H9 (cell line): ENCODE results near the gene CDH13. TPM values are rescaled to one million over a fixed set of nuclear protein-coding genes. Genes with fewer than 3 reads are reported as not detected.

Experiments used
- DNase-seq: peaks from one replicate; pipeline ENCODE4 v3.0.0-alpha.2; 2017
- H2AFZ ChIP-seq: one replicate; pipeline ENCODE4 v1.6.1; 2013; ENCODE audit warnings: mild to moderate bottlenecking, low read length, control low read depth, moderate library complexity
- H2AK5ac ChIP-seq: 2 replicates; pipeline ENCODE4 v1.6.1; 2013; ENCODE audit warnings: low read length, control low read depth, mixed read lengths; ENCODE audit not compliant: insufficient read length
- H2BK120ac ChIP-seq: one replicate; pipeline ENCODE4 v1.6.1; 2013; ENCODE audit warnings: low read depth, mild to moderate bottlenecking, low read length, control low read depth, inconsistent platforms; ENCODE audit not compliant: poor library complexity, severe bottlenecking
- H2BK12ac ChIP-seq: 2 replicates; pipeline ENCODE4 v1.6.1; 2013; ENCODE audit warnings: low read length, control low read depth, mixed read lengths, low read depth; ENCODE audit not compliant: insufficient read length
- H2BK15ac ChIP-seq: 2 replicates; pipeline ENCODE4 v1.6.1; 2013; ENCODE audit warnings: low read depth, low read length, control low read depth
- H2BK20ac ChIP-seq: one replicate; pipeline ENCODE4 v1.6.1; 2013; ENCODE audit warnings: low read depth, mild to moderate bottlenecking, low read length, control low read depth, inconsistent platforms; ENCODE audit not compliant: poor library complexity, severe bottlenecking
- H2BK5ac ChIP-seq: 2 replicates; pipeline ENCODE4 v1.6.1; 2013; ENCODE audit warnings: low read length, control low read depth, mixed read lengths; ENCODE audit not compliant: insufficient read length
- H3K14ac ChIP-seq: 2 replicates; pipeline ENCODE4 v1.6.1; 2013; ENCODE audit warnings: low read length, control low read depth; ENCODE audit not compliant: insufficient read depth
- H3K18ac ChIP-seq: 2 replicates; pipeline ENCODE4 v1.6.1; 2013; ENCODE audit warnings: low read depth, mild to moderate bottlenecking, mixed read lengths, low read length, control low read depth; ENCODE audit not compliant: insufficient read length
- H3K23ac ChIP-seq: 2 replicates; pipeline ENCODE4 v1.6.1; 2013; ENCODE audit warnings: low read length, control low read depth, mixed read lengths, low read depth; ENCODE audit not compliant: insufficient read length
- H3K23me2 ChIP-seq: 2 replicates; pipeline ENCODE4 v1.6.1; 2013; ENCODE audit warnings: low read depth, mild to moderate bottlenecking, mixed read lengths, low read length, control low read depth; ENCODE audit not compliant: insufficient read length, poor library complexity, severe bottlenecking
- H3K27ac ChIP-seq: 2 replicates; pipeline ENCODE4 v1.5.1; 2013; ENCODE audit warnings: low read length, control low read depth, mixed read lengths, low read depth; ENCODE audit not compliant: insufficient read length
- H3K27me3 ChIP-seq: 2 replicates; pipeline ENCODE4 v1.6.1; 2013; ENCODE audit warnings: low read length, control low read depth, inconsistent platforms; ENCODE audit not compliant: insufficient read depth
- H3K4ac ChIP-seq: 2 replicates; pipeline ENCODE4 v1.6.1; 2013; ENCODE audit warnings: low read depth, mild to moderate bottlenecking, control low read depth, inconsistent platforms, low read length, moderate library complexity
- H3K4me1 ChIP-seq: 2 replicates; pipeline ENCODE4 v1.6.1; 2013; ENCODE audit warnings: low read length, control low read depth, inconsistent platforms; ENCODE audit not compliant: insufficient read depth
- H3K4me2 ChIP-seq: 2 replicates; pipeline ENCODE4 v1.6.1; 2013; ENCODE audit warnings: low read length, control low read depth, mixed read lengths; ENCODE audit not compliant: insufficient read length, insufficient read depth
- H3K56ac ChIP-seq: 2 replicates; pipeline ENCODE4 v1.6.1; 2013; ENCODE audit warnings: low read depth, mild to moderate bottlenecking, mixed read lengths, low read length, control low read depth; ENCODE audit not compliant: insufficient read length
- H3K79me1 ChIP-seq: 2 replicates; pipeline ENCODE4 v1.6.1; 2013; ENCODE audit warnings: low read depth, mild to moderate bottlenecking, moderate library complexity, low read length, control low read depth, inconsistent platforms; ENCODE audit not compliant: insufficient read depth, poor library complexity, severe bottlenecking
- H3K79me2 ChIP-seq: 2 replicates; pipeline ENCODE4 v1.6.1; 2013; ENCODE audit warnings: low read length, control low read depth, inconsistent platforms; ENCODE audit not compliant: insufficient read depth
- H3K9ac ChIP-seq: 2 replicates; pipeline ENCODE4 v1.6.1; 2013; ENCODE audit warnings: low read length, control low read depth, mixed read lengths; ENCODE audit not compliant: insufficient read length; ENCODE audit errors: extremely low read depth
- H3K9me3 ChIP-seq: one replicate; pipeline ENCODE4 v1.6.1; 2013; ENCODE audit warnings: low read depth, low read length, inconsistent platforms; ENCODE audit not compliant: control insufficient read depth
- H3T11ph ChIP-seq: one replicate; pipeline ENCODE4 v1.6.1; 2013; ENCODE audit warnings: mild to moderate bottlenecking, low read length, control low read depth, inconsistent platforms
- H4K20me1 ChIP-seq: one replicate; pipeline ENCODE4 v1.6.1; 2013; ENCODE audit not compliant: control insufficient read depth, insufficient read length, insufficient read depth
- H4K5ac ChIP-seq: 2 replicates; pipeline ENCODE4 v1.6.1; 2013; ENCODE audit warnings: low read depth, mild to moderate bottlenecking, mixed read lengths, low read length, control low read depth; ENCODE audit not compliant: insufficient read length
- H4K8ac ChIP-seq: replicated peaks from 2 replicates; pipeline ENCODE4 v1.6.1; 2013; ENCODE audit warnings: low read length, control low read depth, mixed read lengths, low read depth; ENCODE audit not compliant: insufficient read length
- H4K91ac ChIP-seq: 2 replicates; pipeline ENCODE4 v1.6.1; 2013; ENCODE audit warnings: low read depth, mild to moderate bottlenecking, moderate library complexity, mixed read lengths, low read length, control low read depth; ENCODE audit not compliant: insufficient read length
- H3K27ac Mint-ChIP-seq, 3 experiments: 2 replicates in 2 of 3; 3 replicates in 1 of 3; pipeline ENCODE4 v1.8.0; 2020 to 2021; ENCODE audit warnings: mixed read lengths in 3 of 3, mild to moderate bottlenecking in 1 of 3, moderate library complexity in 1 of 3
- H3K27me3 Mint-ChIP-seq: 2 replicates; pipeline ENCODE4 v1.8.0; 2021; ENCODE audit warnings: low read depth, mild to moderate bottlenecking, moderate library complexity, mixed read lengths
- H3K36me3 Mint-ChIP-seq, 3 experiments: 2 replicates in 2 of 3; 3 replicates in 1 of 3; pipeline ENCODE4 v1.8.0; 2020 to 2021; ENCODE audit warnings: low read depth in 3 of 3, mixed read lengths in 3 of 3; ENCODE audit not compliant: insufficient read depth in 1 of 3
- H3K4me1 Mint-ChIP-seq, 2 experiments: 2 replicates each; pipeline ENCODE4 v1.8.0; 2020; ENCODE audit warnings: mixed read lengths in 2 of 2
- H3K4me3 Mint-ChIP-seq, 2 experiments: 2 replicates in 1 of 2; 3 replicates in 1 of 2; pipeline ENCODE4 v1.8.0; 2020 to 2021; ENCODE audit warnings: mild to moderate bottlenecking in 2 of 2, mixed read lengths in 2 of 2, moderate library complexity in 1 of 2
- H3K9me3 Mint-ChIP-seq, 2 experiments: 2 replicates in 1 of 2; 3 replicates in 1 of 2; pipeline ENCODE4 v1.8.0; 2020; ENCODE audit warnings: mild to moderate bottlenecking in 2 of 2, mixed read lengths in 2 of 2, moderate library complexity in 1 of 2
- CTCF ChIP-seq: fragments of 200-600 bp; sonication (generic); conservative IDR thresholded peaks from 3 replicates; pipeline ENCODE4 v1.8.0; 2021; ENCODE audit warnings: antibody characterized with exemption, mild to moderate bottlenecking
- WGBS: extraction: QIAGEN DNeasy Blood & Tissue Kit; methylation state at CpG from one replicate; pipeline ENCODE4 v1.1.7; 2013; ENCODE audit warnings: missing lambda C conversion rate, low lambda C conversion rate, mixed read lengths; ENCODE audit not compliant: insufficient read length; ENCODE audit errors: extremely low coverage; 5-methylcytosine and 5-hydroxymethylcytosine counted together
- total RNA-seq: library from RNA; stranded (reverse); gene quantifications from 2 replicates; pipeline ENCODE4 v1.2.1, GENCODE V29; 2021

The CDH13 gene
- total RNA-seq, 1 experiment from 2014 or later = 1.5 TPM

GRCh38 chr16:83211711-83212110, 584.9 kb downstream of the CDH13 start:
- Histone ChIP-seq H3K4ac (no peak overlapping the region), H4K8ac (no peak overlapping the region), H3K14ac (no peak overlapping the region), H3K4me2 (no peak overlapping the region), H2BK12ac (no peak overlapping the region), H3K23ac (no peak overlapping the region), H2AK5ac (no peak overlapping the region), H2BK120ac (no peak overlapping the region), H3K9ac (no peak overlapping the region), H4K20me1 (no peaks in the 10 kb centered on the region), H2BK20ac (no peak overlapping the region), H4K91ac (no peak overlapping the region), H3K27ac (no peak overlapping the region), H3K56ac (no peak overlapping the region), H3K23me2 (no peaks in the 10 kb centered on the region), H3K79me2 (no peaks in the 10 kb centered on the region), H3T11ph (no peak overlapping the region), H3K79me1 (no peaks in the 10 kb centered on the region), H2BK15ac (no peak overlapping the region), H3K9me3 (no peaks in the 10 kb centered on the region), H2BK5ac (no peak overlapping the region), H3K18ac (no peak overlapping the region), H3K27me3 (no peaks in the 10 kb centered on the region), H2AFZ (no peak overlapping the region), H3K4me1 (peaks cover 4% of the 10 kb centered on the region), H4K5ac (no peak overlapping the region)
- Mint-ChIP-seq H3K36me3 (peaks cover 4 to 9% (median 5%) of the 10 kb centered on the region in 3 experiments; a peak in 3 of 7 replicates), H3K27me3 (peaks cover 2% of the 10 kb centered on the region; the same call in 1 of the 2 replicates), H3K4me1 (peaks cover 10 to 13% of the 10 kb centered on the region in 2 experiments), H3K27ac (no peak overlapping the region; a peak in 1 of 7 replicates), H3K4me3 (no peak overlapping the region), H3K9me3 (peaks cover 6 to 8% of the 10 kb centered on the region in 2 experiments; a peak in 3 of 5 replicates)
- TF ChIP-seq CTCF = no peak
- no peak for DNase-seq
- WGBS = no CpG with 5 or more reads among the region's 6 CpGs
